Measurements from ENCODE around the gene EML3. TPM values are rescaled to one million over a fixed set of nuclear protein-coding genes. Genes with fewer than 3 reads are reported as not detected.
A peak's percentile ranks its signal among the peaks of the same experiment; 100 is the strongest.

Gene EML3
- polyA plus RNA-seq, 4 donors = 21.2 to 46.2 (median 35.5) TPM

DNA sequence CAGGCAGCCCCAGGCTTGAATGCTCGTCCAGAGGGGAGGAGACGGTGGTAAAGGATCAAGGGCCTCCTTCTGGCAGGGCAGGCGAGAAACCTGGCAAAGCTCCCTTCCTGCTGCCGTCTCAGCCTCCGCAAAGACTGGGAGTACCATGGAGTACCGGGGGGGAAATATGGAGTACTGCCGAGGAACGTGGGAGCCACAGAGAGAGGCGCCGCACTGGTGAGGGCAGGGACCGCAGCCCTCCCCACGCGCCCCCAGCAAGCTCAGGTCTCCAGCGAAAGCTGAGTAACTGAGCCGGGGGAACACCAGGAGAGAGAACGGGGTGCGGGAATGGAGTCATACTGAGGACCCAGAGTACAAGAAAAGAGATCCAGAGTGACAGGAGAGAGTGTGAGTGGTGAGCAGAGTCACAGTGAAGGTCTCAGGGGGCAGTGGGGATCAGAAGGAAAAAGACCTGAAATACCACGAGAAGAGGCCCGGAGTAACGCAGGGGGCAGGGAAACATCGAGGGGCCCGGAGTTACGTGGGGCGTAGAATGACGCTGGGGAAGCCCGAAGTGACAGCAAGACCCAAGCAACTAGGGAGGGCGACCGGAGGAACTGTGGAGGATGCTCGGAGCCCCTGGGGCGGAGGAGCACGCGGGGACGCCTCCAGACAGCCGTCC lies 740 bp downstream of the EML3 start:
- no peaks in the 10 kb centered on the region for H3K27me3 ChIP-seq (ENCODE audit: control insufficient read depth in 3 of 3, insufficient read depth in 3 of 3, low read length in 3 of 3)
- no peaks in the 10 kb centered on the region for H3K9me3 ChIP-seq (ENCODE audit: control insufficient read depth in 2 of 2, insufficient read depth in 1 of 2, low read depth in 1 of 2, low read length in 1 of 2)
- DNase-seq (peak; percentile 39 to 66), FAIRE-seq (no peak)
- WGBS, 3 donors = 0 to 1% (median 0%) methylated on average over 33 to 34 of the region's 34 CpGs
- H3K27ac ChIP-seq (ENCODE audit: low read depth in 1 of 3, low read length in 2 of 3) = peak overlapping the region; percentile 47 to 74 (median 74)
- peak overlapping the region; percentile 61 to 78 (median 62) for H3K4me3 ChIP-seq (ENCODE audit: low read depth in 1 of 3, low read length in 3 of 3)
- peaks cover 0 to 62% (median 5%) of the 10 kb centered on the region in 3 donors for H3K36me3 ChIP-seq (ENCODE audit: control insufficient read depth in 3 of 3, insufficient read depth in 2 of 3, low read depth in 1 of 3, low read length in 3 of 3)
- peaks cover 0 to 35% (median 8%) of the 10 kb centered on the region in 3 donors for H3K4me1 ChIP-seq (ENCODE audit: control insufficient read depth in 3 of 3, insufficient read depth in 2 of 3, low read depth in 1 of 3, low read length in 2 of 3)

DNA sequence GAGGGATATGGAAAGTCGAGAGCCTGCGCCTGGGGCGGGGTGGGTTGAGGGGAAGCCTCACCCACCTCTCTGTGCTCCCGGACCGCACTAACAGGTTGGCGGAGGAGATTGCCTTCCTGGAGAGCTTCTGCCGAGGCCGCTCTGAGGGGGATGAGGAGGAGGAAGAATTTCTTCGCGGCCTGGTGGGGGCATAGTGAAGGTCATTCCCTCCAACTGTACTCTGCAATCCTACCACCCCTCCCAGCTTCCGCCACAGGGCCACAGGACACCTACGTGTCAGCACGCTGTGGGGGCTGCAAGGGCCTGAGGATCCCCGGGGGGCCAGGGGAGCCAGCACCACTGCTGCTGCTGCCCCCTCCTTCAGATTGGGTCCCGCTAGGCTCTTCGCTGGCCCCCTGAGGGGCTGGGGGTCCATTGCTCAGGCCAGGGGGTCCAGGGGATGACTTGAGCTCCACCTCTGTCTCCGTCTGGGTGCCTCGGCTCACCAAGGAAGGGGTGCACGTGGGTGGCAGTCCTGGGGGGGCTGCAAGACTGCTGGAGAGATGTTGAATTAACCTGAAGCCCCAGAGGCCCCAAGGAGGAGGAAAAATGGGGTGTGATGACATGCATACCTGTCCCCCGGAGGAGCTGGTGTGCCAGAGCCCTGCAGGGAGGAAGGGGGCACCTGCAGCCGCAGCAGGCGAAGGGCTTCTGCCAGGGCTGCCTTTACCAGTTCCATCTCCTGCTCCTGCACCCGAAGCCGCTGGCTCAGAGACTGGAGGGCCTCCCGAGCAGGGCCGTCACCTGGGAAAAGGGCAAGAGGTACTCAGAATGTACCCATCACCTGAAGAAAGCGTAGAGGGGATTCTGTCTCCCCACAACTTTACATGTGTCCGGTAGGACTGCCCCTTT lies 1.5 kb downstream of the EML3 start:
- FAIRE-seq (no peak), DNase-seq (no peak)
- Histone ChIP-seq H3K36me3 (ENCODE audit: control insufficient read depth in 3 of 3, insufficient read depth in 2 of 3, low read depth in 1 of 3, low read length in 3 of 3) (peaks cover 0 to 59% (median 5%) of the 10 kb centered on the region in 3 donors), H3K4me3 (ENCODE audit: low read depth in 1 of 3, low read length in 3 of 3) (peak overlapping the region; percentile 61 to 78 (median 62)), H3K9me3 (ENCODE audit: control insufficient read depth in 2 of 2, insufficient read depth in 1 of 2, low read depth in 1 of 2, low read length in 1 of 2) (no peaks in the 10 kb centered on the region), H3K27ac (ENCODE audit: low read depth in 1 of 3, low read length in 2 of 3) (peak overlapping the region in 2 of 3 donors; percentile 74), H3K27me3 (ENCODE audit: control insufficient read depth in 3 of 3, insufficient read depth in 3 of 3, low read length in 3 of 3) (no peaks in the 10 kb centered on the region), H3K4me1 (ENCODE audit: control insufficient read depth in 3 of 3, insufficient read depth in 2 of 3, low read depth in 1 of 3, low read length in 2 of 3) (peaks cover 0 to 35% (median 8%) of the 10 kb centered on the region in 3 donors)
- WGBS, 3 donors = 70 to 72% (median 72%) methylated on average over 28 of the region's 28 CpGs

GRCh38 chr11:62610403-62610802 lies 2.2 kb downstream of the EML3 start:
- H3K4me1 ChIP-seq (ENCODE audit: control insufficient read depth in 3 of 3, insufficient read depth in 2 of 3, low read depth in 1 of 3, low read length in 2 of 3) = peaks cover 0 to 35% (median 8%) of the 10 kb centered on the region in 3 donors
- DNase-seq (no peak), FAIRE-seq (no peak)
- no peaks in the 10 kb centered on the region for H3K9me3 ChIP-seq (ENCODE audit: control insufficient read depth in 2 of 2, insufficient read depth in 1 of 2, low read depth in 1 of 2, low read length in 1 of 2)
- H3K27me3 ChIP-seq (ENCODE audit: control insufficient read depth in 3 of 3, insufficient read depth in 3 of 3, low read length in 3 of 3) = no peaks in the 10 kb centered on the region
- no peak overlapping the region for H3K4me3 ChIP-seq (ENCODE audit: low read depth in 1 of 3, low read length in 3 of 3)
- no peak overlapping the region for H3K27ac ChIP-seq (ENCODE audit: low read depth in 1 of 3, low read length in 2 of 3)
- 89 to 92% (median 90%) methylated on average over 6 of the region's 6 CpGs for WGBS, 3 donors
- H3K36me3 ChIP-seq (ENCODE audit: control insufficient read depth in 3 of 3, insufficient read depth in 2 of 3, low read depth in 1 of 3, low read length in 3 of 3) = peaks cover 1 to 60% (median 5%) of the 10 kb centered on the region in 3 donors

DNA sequence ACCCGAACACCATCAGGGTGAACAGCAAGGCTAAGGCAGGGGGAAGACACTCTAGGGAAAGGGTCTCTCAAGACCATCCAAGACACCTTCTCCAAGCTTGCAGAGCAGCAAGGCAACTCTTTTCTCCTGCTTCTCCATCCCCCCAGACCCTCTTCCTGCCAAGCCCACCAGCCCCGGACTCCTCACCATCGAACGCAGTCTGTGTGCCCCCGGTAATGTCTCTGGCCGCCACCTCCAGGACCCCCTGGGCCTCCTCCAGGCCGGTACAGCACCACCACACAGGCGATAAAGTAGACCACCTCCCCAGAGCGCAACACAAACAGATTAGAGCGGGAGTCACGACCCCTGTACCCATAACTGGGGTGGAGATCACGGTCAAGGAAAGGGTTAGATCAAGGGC lies 3.8 kb downstream of the EML3 start:
- 91 to 97% (median 95%) methylated on average over 12 of the region's 12 CpGs for WGBS, 3 donors
- Histone ChIP-seq H3K27me3 (ENCODE audit: control insufficient read depth in 3 of 3, insufficient read depth in 3 of 3, low read length in 3 of 3) (no peaks in the 10 kb centered on the region), H3K27ac (ENCODE audit: low read depth in 1 of 3, low read length in 2 of 3) (no peak overlapping the region), H3K4me3 (ENCODE audit: low read depth in 1 of 3, low read length in 3 of 3) (no peak overlapping the region), H3K9me3 (ENCODE audit: control insufficient read depth in 2 of 2, insufficient read depth in 1 of 2, low read depth in 1 of 2, low read length in 1 of 2) (no peaks in the 10 kb centered on the region), H3K4me1 (ENCODE audit: control insufficient read depth in 3 of 3, insufficient read depth in 2 of 3, low read depth in 1 of 3, low read length in 2 of 3) (peaks cover 0 to 21% (median 8%) of the 10 kb centered on the region in 3 donors), H3K36me3 (ENCODE audit: control insufficient read depth in 3 of 3, insufficient read depth in 2 of 3, low read depth in 1 of 3, low read length in 3 of 3) (peaks cover 1 to 63% (median 5%) of the 10 kb centered on the region in 3 donors)
- FAIRE-seq (no peak), DNase-seq (no peak)

GRCh38 chr11:62607714-62608113 lies 4.9 kb downstream of the EML3 start:
- H3K36me3 ChIP-seq (ENCODE audit: control insufficient read depth in 3 of 3, insufficient read depth in 2 of 3, low read depth in 1 of 3, low read length in 3 of 3) = peaks cover 1 to 67% (median 5%) of the 10 kb centered on the region in 3 donors
- H3K27me3 ChIP-seq (ENCODE audit: control insufficient read depth in 3 of 3, insufficient read depth in 3 of 3, low read length in 3 of 3) = peaks cover 0 to 6% (median 0%) of the 10 kb centered on the region in 3 donors
- WGBS, 3 donors = 76 to 87% (median 83%) methylated on average over 4 of the region's 4 CpGs
- no peak overlapping the region for H3K27ac ChIP-seq (ENCODE audit: low read depth in 1 of 3, low read length in 2 of 3)
- no peak for DNase-seq
- no peak for FAIRE-seq
- H3K4me3 ChIP-seq (ENCODE audit: low read depth in 1 of 3, low read length in 3 of 3) = no peak overlapping the region
- H3K4me1 ChIP-seq (ENCODE audit: control insufficient read depth in 3 of 3, insufficient read depth in 2 of 3, low read depth in 1 of 3, low read length in 2 of 3) = peaks cover 0 to 13% (median 6%) of the 10 kb centered on the region in 3 donors
- no peaks in the 10 kb centered on the region for H3K9me3 ChIP-seq (ENCODE audit: control insufficient read depth in 2 of 2, insufficient read depth in 1 of 2, low read depth in 1 of 2, low read length in 1 of 2)

DNA sequence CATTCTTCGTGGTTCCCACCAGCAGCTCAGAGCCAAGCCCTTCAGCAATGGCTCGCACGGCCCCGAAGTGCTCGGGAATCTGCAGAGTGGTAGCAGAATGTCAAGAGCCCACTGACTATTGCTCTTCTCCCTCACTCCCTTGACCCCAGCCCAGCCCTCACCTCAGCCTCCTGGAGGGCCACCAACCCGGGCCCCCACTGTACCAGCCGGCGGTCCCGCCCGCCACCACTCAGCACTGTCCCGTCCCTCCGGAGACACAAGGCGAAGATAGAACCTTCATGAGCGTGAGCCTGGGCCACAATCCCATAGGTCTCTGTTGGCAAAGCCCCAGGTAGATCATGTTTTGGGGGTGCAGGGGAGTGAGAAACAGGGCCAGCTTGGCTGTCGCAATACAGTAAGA lies 6.7 kb downstream of the EML3 start:
- Histone ChIP-seq H3K4me1 (ENCODE audit: control insufficient read depth in 3 of 3, insufficient read depth in 2 of 3, low read depth in 1 of 3, low read length in 2 of 3) (peaks cover 0 to 11% (median under 1%) of the 10 kb centered on the region in 3 donors), H3K36me3 (ENCODE audit: control insufficient read depth in 3 of 3, insufficient read depth in 2 of 3, low read depth in 1 of 3, low read length in 3 of 3) (peaks cover 1 to 65% (median 5%) of the 10 kb centered on the region in 3 donors), H3K9me3 (ENCODE audit: control insufficient read depth in 2 of 2, insufficient read depth in 1 of 2, low read depth in 1 of 2, low read length in 1 of 2) (no peaks in the 10 kb centered on the region), H3K27ac (ENCODE audit: low read depth in 1 of 3, low read length in 2 of 3) (no peak overlapping the region), H3K4me3 (ENCODE audit: low read depth in 1 of 3, low read length in 3 of 3) (no peak overlapping the region), H3K27me3 (ENCODE audit: control insufficient read depth in 3 of 3, insufficient read depth in 3 of 3, low read length in 3 of 3) (peaks cover 0 to 8% (median 0%) of the 10 kb centered on the region in 3 donors)
- no peak for DNase-seq
- 97 to 99% (median 97%) methylated on average over 14 to 15 of the region's 15 CpGs for WGBS, 3 donors
- FAIRE-seq = no peak

- Histone ChIP-seq H3K4me3 (ENCODE audit: low read depth in 1 of 3, low read length in 3 of 3) (no peak overlapping the region), H3K27ac (ENCODE audit: low read depth in 1 of 3, low read length in 2 of 3) (no peak overlapping the region), H3K9me3 (ENCODE audit: control insufficient read depth in 2 of 2, insufficient read depth in 1 of 2, low read depth in 1 of 2, low read length in 1 of 2) (no peaks in the 10 kb centered on the region), H3K36me3 (ENCODE audit: control insufficient read depth in 3 of 3, insufficient read depth in 2 of 3, low read depth in 1 of 3, low read length in 3 of 3) (peaks cover 1 to 61% (median 5%) of the 10 kb centered on the region in 3 donors), H3K4me1 (ENCODE audit: control insufficient read depth in 3 of 3, insufficient read depth in 2 of 3, low read depth in 1 of 3, low read length in 2 of 3) (peaks cover 0 to 12% (median 0%) of the 10 kb centered on the region in 3 donors), H3K27me3 (ENCODE audit: control insufficient read depth in 3 of 3, insufficient read depth in 3 of 3, low read length in 3 of 3) (peaks cover 0 to 8% (median 0%) of the 10 kb centered on the region in 3 donors)
- DNase-seq (no peak), FAIRE-seq (no peak)
- WGBS, 3 donors = 86 to 97% (median 92%) methylated on average over 5 to 6 of the region's 6 CpGs
Observed at GRCh38 chr11:62605467-62605866, 7.1 kb downstream of the EML3 start.

DNA sequence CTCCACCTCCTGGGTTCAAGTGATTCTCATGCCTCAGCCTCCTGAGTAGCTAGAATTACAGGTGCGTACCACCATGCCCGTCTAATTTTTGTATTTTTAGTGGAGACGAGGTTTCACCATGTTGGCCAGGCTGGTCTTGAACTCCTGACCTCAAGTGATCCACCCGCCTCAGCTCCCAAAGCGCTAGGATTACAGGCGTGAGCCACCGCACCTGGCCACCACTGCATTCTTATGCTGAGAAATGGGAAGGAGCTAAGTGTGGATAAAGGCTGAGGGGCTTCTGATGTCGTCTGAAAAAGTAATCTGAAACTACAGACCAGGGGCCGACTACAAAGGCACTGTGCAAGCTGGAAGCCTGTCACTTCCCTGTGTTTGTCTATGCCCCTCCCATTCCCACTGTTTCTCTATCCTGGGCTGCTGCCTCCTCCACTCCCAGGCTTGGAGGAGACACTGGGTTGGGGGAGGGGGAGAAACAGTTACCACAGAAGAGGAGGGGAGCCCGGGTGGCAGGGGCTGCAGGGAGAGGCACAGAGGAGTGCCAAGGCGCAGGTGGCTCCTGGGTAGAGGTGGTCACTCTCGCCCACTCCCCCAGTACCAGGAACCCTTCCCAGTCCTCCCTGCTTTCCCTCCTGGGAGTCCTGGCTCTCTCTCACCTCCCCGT lies 8.0 kb downstream of the EML3 start:
- DNase-seq (peak in 1 of 2 donors; percentile 35), FAIRE-seq (no peak)
- peaks cover 5 to 21% (median 5%) of the 10 kb centered on the region in 3 donors for H3K4me1 ChIP-seq (ENCODE audit: control insufficient read depth in 3 of 3, insufficient read depth in 2 of 3, low read depth in 1 of 3, low read length in 2 of 3)
- 79 to 82% (median 80%) methylated on average over 13 of the region's 13 CpGs for WGBS, 3 donors
- H3K27ac ChIP-seq (ENCODE audit: low read depth in 1 of 3, low read length in 2 of 3) = no peak overlapping the region
- H3K9me3 ChIP-seq (ENCODE audit: control insufficient read depth in 2 of 2, insufficient read depth in 1 of 2, low read depth in 1 of 2, low read length in 1 of 2) = no peaks in the 10 kb centered on the region
- H3K36me3 ChIP-seq (ENCODE audit: control insufficient read depth in 3 of 3, insufficient read depth in 2 of 3, low read depth in 1 of 3, low read length in 3 of 3) = peaks cover 1 to 55% (median 5%) of the 10 kb centered on the region in 3 donors
- no peak overlapping the region for H3K4me3 ChIP-seq (ENCODE audit: low read depth in 1 of 3, low read length in 3 of 3)
- peaks cover 0 to 8% (median 0%) of the 10 kb centered on the region in 3 donors for H3K27me3 ChIP-seq (ENCODE audit: control insufficient read depth in 3 of 3, insufficient read depth in 3 of 3, low read length in 3 of 3)

All from small intestine (tissue), 7 donors.